ENCODE measurements around the gene DGKD.

Gene DGKD

GRCh38 chr2:233336541-233336940 is 17.8 kb upstream of the DGKD start:
- no peak for DNase-seq (ENCODE audit: low read depth)

DNA sequence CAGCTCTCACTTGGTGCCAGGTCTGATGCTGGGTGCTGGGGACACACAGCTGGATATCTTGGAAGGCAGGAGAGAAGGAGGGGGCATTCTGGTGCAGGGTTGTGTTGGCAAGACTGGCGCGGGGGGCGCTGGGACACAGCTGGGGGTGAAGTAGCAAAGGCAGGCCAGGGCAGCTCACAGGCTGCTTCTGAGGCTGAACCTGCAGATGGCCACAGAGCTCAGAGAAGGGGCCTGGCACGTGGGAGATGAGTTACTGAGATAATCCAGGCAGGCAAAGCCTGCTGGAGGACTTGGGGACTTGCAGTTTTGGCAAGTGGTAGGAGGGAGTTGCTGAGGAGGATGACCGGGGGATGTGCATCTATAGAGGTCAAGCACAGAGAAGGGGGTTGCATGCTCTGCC is 16.2 kb upstream of the DGKD start:
- DNase-seq (ENCODE audit: low read depth): no peak

GRCh38 chr2:233338812-233339368 is 15.4 kb upstream of the DGKD start:
- DNase-seq (ENCODE audit: low read depth): no peak

DNA sequence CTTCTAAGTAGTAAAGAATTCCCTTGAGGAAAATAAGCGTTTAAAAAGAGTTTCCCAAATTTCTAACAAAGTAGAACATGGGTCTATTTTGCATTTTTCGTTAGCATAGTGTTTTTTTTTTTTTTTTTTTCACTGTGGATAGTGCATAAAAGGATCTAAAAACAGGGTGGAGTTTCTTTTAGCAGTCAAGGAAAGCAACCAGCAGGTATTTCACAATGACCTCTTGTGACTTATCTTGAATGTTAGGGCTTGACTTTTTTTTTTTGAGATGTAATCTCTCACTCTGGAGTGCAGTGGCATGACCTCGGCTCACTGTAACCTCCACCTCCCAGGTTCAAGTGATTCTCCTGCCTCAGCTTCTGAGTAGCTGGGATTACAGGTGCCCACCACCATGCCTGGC is 14.9 kb upstream of the DGKD start:
- no peak for DNase-seq (ENCODE audit: low read depth)

- DNase-seq (ENCODE audit: low read depth): no peak
Measured at GRCh38 chr2:233341296-233341695, 13.0 kb upstream of the DGKD start.

DNA sequence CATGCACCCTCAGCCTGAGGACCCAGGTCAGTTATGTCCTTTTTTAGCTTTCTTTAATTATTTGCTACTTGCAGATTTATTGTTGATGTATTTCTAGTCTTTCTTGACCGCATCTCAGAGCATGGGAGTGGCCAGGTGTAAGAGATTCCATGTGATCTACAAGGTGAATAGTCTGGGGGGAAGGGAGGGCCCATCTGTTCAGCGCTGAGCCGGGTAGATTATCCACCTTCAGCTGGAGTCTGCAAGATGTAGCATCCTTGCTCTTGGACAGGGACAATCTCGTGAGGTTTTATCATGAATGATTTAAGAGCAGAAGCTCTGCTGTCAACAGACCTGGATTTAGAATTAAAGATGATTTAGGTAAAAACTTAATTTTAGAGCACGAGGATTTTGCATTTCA is 12.0 kb upstream of the DGKD start:
- no peak for DNase-seq (ENCODE audit: low read depth)

DNA sequence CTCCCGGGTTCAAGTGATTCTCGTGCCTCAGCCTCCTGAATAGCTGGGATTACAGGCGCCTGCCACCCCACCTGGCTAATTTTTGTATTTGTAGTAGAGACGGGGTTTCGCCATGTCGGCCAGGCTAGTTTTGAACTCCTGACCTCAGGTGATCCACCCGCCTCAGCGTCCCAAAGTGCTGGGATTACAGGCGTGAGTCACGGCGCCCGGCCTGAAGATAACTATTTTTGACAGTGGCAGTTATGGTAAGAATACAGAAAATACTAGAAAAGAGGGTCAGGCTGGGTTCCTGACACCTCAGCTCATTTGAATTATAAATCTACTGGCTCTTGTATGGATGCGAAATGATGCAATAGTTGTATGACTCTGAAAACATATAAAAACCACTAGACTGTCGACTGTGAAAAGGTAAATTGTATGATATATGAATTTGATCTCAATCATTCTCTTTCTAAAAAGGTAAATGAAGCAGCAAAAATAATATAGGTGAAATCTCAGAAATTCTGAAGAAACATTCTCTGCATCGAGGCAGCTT is 11.1 kb upstream of the DGKD start:
- no peak for DNase-seq (ENCODE audit: low read depth)

- DNase-seq (ENCODE audit: low read depth): no peak
Measured at GRCh38 chr2:233346376-233346775, 7.9 kb upstream of the DGKD start.

GRCh38 chr2:233346930-233347329 is 7.4 kb upstream of the DGKD start:
- no peak for DNase-seq (ENCODE audit: low read depth)

GRCh38 chr2:233349005-233349998 is 5.0 kb upstream of the DGKD start:
- DNase-seq (ENCODE audit: low read depth): no peak

DNA sequence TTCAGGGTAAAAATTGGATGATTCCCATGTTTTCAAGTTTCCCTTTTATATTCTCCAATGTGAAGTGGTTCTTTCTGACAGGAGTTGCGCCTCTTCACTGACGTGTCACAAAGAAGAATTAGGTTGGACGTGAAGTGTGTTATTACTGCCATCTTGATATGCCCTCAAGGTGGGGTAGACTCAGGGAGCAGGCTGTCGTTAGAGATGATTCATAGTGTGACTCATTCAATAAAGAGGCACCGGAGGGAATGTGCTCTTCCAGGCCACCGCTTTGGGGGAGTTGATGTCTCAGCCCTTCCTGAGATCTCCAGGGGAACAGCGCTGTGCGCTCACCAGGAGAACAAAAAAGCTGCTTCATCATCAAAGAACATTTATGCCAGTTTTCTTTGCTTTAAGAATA is 3.6 kb upstream of the DGKD start:
- DNase-seq (ENCODE audit: low read depth): peak; percentile 96

- DNase-seq (ENCODE audit: low read depth): peak; percentile 75
Measured at GRCh38 chr2:233351423-233351822, 2.9 kb upstream of the DGKD start.

GRCh38 chr2:233352141-233352842 is 2.0 kb upstream of the DGKD start:
- DNase-seq (ENCODE audit: low read depth): no peak

DNA sequence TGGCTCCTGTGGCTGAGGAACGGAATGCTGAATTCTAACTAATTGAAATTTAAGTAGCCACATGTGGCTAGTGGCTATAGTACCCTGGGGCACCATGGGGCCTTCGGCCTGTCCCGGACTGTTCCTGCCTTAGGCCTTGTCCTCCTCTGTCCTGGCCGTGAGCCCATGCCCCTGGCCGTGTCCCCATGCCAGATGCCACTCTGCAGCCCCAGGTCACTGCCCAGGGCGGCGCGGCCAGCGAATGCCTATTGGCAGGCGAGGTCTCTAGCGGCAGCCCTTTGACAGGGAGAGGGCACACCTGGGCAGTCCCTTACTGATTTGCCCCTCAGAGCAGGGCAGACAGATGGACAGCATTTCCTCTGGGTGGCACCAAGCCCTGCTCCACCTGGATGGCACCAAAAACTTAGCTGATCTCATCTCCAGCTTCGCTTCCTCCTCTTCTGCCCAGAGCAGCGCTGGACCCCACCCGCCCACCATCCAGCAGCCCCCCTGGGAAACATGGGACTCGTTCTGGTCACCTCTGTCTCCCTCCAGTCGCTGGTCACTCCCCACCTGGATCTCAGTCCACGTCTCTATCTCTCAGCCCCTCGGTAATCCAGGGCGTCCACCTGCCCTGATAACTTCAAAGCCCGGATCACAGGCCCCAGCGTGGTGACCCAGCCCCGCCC is 1.1 kb upstream of the DGKD start:
- no peak for DNase-seq (ENCODE audit: low read depth)

DNA sequence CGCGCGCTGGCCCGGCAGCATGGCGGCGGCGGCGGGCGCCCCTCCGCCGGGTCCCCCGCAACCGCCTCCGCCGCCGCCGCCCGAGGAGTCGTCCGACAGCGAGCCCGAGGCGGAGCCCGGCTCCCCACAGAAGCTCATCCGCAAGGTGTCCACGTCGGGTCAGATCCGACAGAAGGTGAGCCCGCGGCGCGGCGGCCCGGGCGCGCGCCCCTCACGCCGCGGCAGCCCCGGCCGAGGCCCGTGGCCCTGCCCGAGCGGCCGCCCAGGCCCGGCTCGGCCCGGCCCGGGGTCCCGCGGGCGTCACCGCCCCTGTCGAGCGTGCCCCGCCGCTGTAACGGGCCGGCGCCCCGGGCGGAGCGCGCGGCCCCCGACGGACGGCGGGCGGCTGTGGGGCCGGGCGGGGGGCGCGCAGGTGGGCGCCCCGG is 218 bp downstream of the DGKD start:
- no peak for DNase-seq (ENCODE audit: low read depth)

DNA sequence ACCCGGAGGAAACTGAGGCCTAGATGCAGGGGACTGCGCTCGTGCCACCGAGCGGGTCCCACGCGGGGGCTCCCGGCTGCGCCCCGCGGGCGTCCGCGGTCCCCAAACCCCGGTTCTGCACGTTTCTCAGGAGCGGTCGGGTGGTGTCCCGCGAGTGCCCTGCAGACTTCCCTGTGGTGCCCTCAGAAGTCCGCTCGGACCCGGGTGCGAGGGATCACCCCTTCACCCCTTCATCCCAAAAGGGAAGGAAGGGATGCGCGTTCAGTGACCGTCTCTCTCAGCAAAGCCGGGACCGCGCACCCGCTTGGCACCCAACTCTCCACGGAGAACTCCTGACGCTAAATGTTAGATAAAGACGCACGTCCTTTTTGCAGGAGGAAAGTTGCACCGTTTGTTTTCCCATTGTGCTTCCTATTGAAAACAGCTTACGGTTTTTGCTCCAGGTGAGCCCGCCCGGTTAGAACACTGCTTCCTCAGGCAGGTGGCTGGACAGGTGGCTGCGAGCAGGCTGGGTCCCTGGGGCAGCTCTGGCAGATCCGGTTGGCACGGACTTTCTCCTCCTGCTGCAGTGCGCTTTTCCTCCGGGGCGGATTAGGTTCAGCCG is 779 bp downstream of the DGKD start:
- peak; percentile 25 for DNase-seq (ENCODE audit: low read depth)

DNA sequence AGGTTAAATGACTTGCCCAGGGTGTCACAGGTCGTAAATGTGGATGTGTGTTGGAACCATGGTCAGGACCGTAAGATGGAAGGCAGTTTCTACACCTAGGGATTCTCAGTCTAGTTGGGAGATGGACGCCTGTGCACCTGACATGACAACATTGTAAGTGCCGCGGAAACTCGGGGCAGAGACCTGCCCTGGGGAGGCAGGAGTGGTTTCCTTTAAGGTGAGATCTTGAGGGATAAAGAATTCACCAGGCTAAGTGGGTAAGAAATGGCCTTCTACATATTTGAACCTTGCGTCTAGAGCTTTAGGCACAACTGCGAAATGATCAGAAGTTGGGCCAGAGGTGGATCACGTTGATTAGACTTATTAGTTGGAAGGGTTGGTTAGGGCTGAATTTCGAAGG is 1.6 kb downstream of the DGKD start:
- DNase-seq (ENCODE audit: low read depth): no peak

GRCh38 chr2:233356546-233357308 is 2.4 kb downstream of the DGKD start:
- DNase-seq (ENCODE audit: low read depth): no peak

DNA sequence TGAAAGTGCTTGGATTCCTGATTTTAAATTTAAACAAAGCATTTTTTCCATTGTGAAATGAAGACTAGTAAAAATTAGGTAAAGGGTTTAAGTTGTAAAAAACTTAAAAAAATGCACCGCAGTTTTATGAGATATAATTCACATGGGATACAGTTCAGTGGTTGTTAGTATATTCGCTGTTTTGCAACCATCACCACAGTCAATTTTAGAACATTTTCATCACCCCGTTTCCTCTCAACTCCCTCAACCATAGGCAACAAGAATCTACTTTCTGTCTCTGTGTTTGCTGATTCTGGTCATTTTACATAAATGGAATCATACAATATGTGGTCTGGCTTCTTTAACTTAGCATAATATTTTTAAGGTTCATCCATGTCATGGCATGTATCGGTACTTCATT is 4.0 kb downstream of the DGKD start:
- no peak for DNase-seq (ENCODE audit: low read depth)

GRCh38 chr2:233358947-233359346 is 4.7 kb downstream of the DGKD start:
- no peak for DNase-seq (ENCODE audit: low read depth)

- DNase-seq (ENCODE audit: low read depth): no peak
Measured at GRCh38 chr2:233359823-233360222, 5.5 kb downstream of the DGKD start.
